ENCODE results near the gene SMIM5. TPM values are rescaled to one million over a fixed set of nuclear protein-coding genes. Genes with fewer than 3 reads are reported as not detected.

Gene SMIM5
- total RNA-seq, 1 donor from 2014 or later, result 1.7 TPM

GRCh38 chr17:75646638-75646992 lies 13.4 kb downstream of the SMIM5 start:
- no peak for DNase-seq (ENCODE audit: low read depth)
- Histone ChIP-seq H3K36me3 (ENCODE audit: control insufficient read depth, insufficient read depth, low read length) (peaks cover 5% of the 10 kb centered on the region), H3K4me3 (ENCODE audit: low read depth, low read length) (no peak overlapping the region), H3K27me3 (ENCODE audit: control insufficient read depth, insufficient read depth, low read length) (no peaks in the 10 kb centered on the region)
- TF ChIP-seq CTCF (IDR thresholded peaks at IDR 0.05; ENCODE audit: insufficient read depth, low read length, poor library complexity, severe bottlenecking), result no peak

GRCh38 chr17:75647061-75647460 lies 13.8 kb downstream of the SMIM5 start:
- H3K36me3 ChIP-seq (ENCODE audit: control insufficient read depth, insufficient read depth, low read length), result peaks cover 5% of the 10 kb centered on the region
- no peak for DNase-seq (ENCODE audit: low read depth)
- TF ChIP-seq CTCF (IDR thresholded peaks at IDR 0.05; ENCODE audit: insufficient read depth, low read length, poor library complexity, severe bottlenecking), result no peak
- no peaks in the 10 kb centered on the region for H3K27me3 ChIP-seq (ENCODE audit: control insufficient read depth, insufficient read depth, low read length)
- H3K4me3 ChIP-seq (ENCODE audit: low read depth, low read length), result no peak overlapping the region

- no peak for TF ChIP-seq CTCF (IDR thresholded peaks at IDR 0.05; ENCODE audit: insufficient read depth, low read length, poor library complexity, severe bottlenecking)
- Histone ChIP-seq H3K36me3 (ENCODE audit: control insufficient read depth, insufficient read depth, low read length) (peaks cover 5% of the 10 kb centered on the region), H3K4me3 (ENCODE audit: low read depth, low read length) (no peak overlapping the region), H3K27me3 (ENCODE audit: control insufficient read depth, insufficient read depth, low read length) (no peaks in the 10 kb centered on the region)
- DNase-seq (ENCODE audit: low read depth), result no peak
Measured at GRCh38 chr17:75647921-75648320, 14.7 kb downstream of the SMIM5 start.

GRCh38 chr17:75649687-75650086 lies 16.5 kb downstream of the SMIM5 start:
- no peaks in the 10 kb centered on the region for H3K27me3 ChIP-seq (ENCODE audit: control insufficient read depth, insufficient read depth, low read length)
- no peak for TF ChIP-seq CTCF (IDR thresholded peaks at IDR 0.05; ENCODE audit: insufficient read depth, low read length, poor library complexity, severe bottlenecking)
- H3K36me3 ChIP-seq (ENCODE audit: control insufficient read depth, insufficient read depth, low read length), result peaks cover 5% of the 10 kb centered on the region
- no peak overlapping the region for H3K4me3 ChIP-seq (ENCODE audit: low read depth, low read length)
- no peak for DNase-seq (ENCODE audit: low read depth)

GRCh38 chr17:75650874-75651273 lies 17.6 kb downstream of the SMIM5 start:
- DNase-seq (ENCODE audit: low read depth), result no peak
- TF ChIP-seq CTCF (IDR thresholded peaks at IDR 0.05; ENCODE audit: insufficient read depth, low read length, poor library complexity, severe bottlenecking), result no peak
- no peaks in the 10 kb centered on the region for H3K27me3 ChIP-seq (ENCODE audit: control insufficient read depth, insufficient read depth, low read length)
- H3K4me3 ChIP-seq (ENCODE audit: low read depth, low read length), result no peak overlapping the region
- H3K36me3 ChIP-seq (ENCODE audit: control insufficient read depth, insufficient read depth, low read length), result peaks cover 5% of the 10 kb centered on the region

- no peak for DNase-seq (ENCODE audit: low read depth)
- H3K4me3 ChIP-seq (ENCODE audit: low read depth, low read length), result no peak overlapping the region
- no peak for TF ChIP-seq CTCF (IDR thresholded peaks at IDR 0.05; ENCODE audit: insufficient read depth, low read length, poor library complexity, severe bottlenecking)
- H3K27me3 ChIP-seq (ENCODE audit: control insufficient read depth, insufficient read depth, low read length), result no peaks in the 10 kb centered on the region
- peaks cover 4% of the 10 kb centered on the region for H3K36me3 ChIP-seq (ENCODE audit: control insufficient read depth, insufficient read depth, low read length)
Measured at GRCh38 chr17:75652341-75652740, 19.1 kb downstream of the SMIM5 start.

All from kidney epithelial cell (primary cell).